H9 (cell line): Measurements from ENCODE around the gene DFFB. TPM values are rescaled to one million over a fixed set of nuclear protein-coding genes. Genes with fewer than 3 reads are reported as not detected.

Experiments used
- DNase-seq: peaks from one replicate; pipeline ENCODE4 v3.0.0-alpha.2; 2017
- H2AFZ ChIP-seq: one replicate; pipeline ENCODE4 v1.6.1; 2013; ENCODE audit warnings: mild to moderate bottlenecking, low read length, control low read depth, moderate library complexity
- H2AK5ac ChIP-seq: 2 replicates; pipeline ENCODE4 v1.6.1; 2013; ENCODE audit warnings: low read length, control low read depth, mixed read lengths; ENCODE audit not compliant: insufficient read length
- H2BK120ac ChIP-seq: one replicate; pipeline ENCODE4 v1.6.1; 2013; ENCODE audit warnings: low read depth, mild to moderate bottlenecking, low read length, control low read depth, inconsistent platforms; ENCODE audit not compliant: poor library complexity, severe bottlenecking
- H2BK12ac ChIP-seq: 2 replicates; pipeline ENCODE4 v1.6.1; 2013; ENCODE audit warnings: low read length, control low read depth, mixed read lengths, low read depth; ENCODE audit not compliant: insufficient read length
- H2BK15ac ChIP-seq: 2 replicates; pipeline ENCODE4 v1.6.1; 2013; ENCODE audit warnings: low read depth, low read length, control low read depth
- H2BK20ac ChIP-seq: one replicate; pipeline ENCODE4 v1.6.1; 2013; ENCODE audit warnings: low read depth, mild to moderate bottlenecking, low read length, control low read depth, inconsistent platforms; ENCODE audit not compliant: poor library complexity, severe bottlenecking
- H2BK5ac ChIP-seq: 2 replicates; pipeline ENCODE4 v1.6.1; 2013; ENCODE audit warnings: low read length, control low read depth, mixed read lengths; ENCODE audit not compliant: insufficient read length
- H3K14ac ChIP-seq: 2 replicates; pipeline ENCODE4 v1.6.1; 2013; ENCODE audit warnings: low read length, control low read depth; ENCODE audit not compliant: insufficient read depth
- H3K18ac ChIP-seq: 2 replicates; pipeline ENCODE4 v1.6.1; 2013; ENCODE audit warnings: low read depth, mild to moderate bottlenecking, mixed read lengths, low read length, control low read depth; ENCODE audit not compliant: insufficient read length
- H3K23ac ChIP-seq: 2 replicates; pipeline ENCODE4 v1.6.1; 2013; ENCODE audit warnings: low read length, control low read depth, mixed read lengths, low read depth; ENCODE audit not compliant: insufficient read length
- H3K23me2 ChIP-seq: 2 replicates; pipeline ENCODE4 v1.6.1; 2013; ENCODE audit warnings: low read depth, mild to moderate bottlenecking, mixed read lengths, low read length, control low read depth; ENCODE audit not compliant: insufficient read length, poor library complexity, severe bottlenecking
- H3K27ac ChIP-seq: 2 replicates; pipeline ENCODE4 v1.5.1; 2013; ENCODE audit warnings: low read length, control low read depth, mixed read lengths, low read depth; ENCODE audit not compliant: insufficient read length
- H3K27me3 ChIP-seq: 2 replicates; pipeline ENCODE4 v1.6.1; 2013; ENCODE audit warnings: low read length, control low read depth, inconsistent platforms; ENCODE audit not compliant: insufficient read depth
- H3K4ac ChIP-seq: 2 replicates; pipeline ENCODE4 v1.6.1; 2013; ENCODE audit warnings: low read depth, mild to moderate bottlenecking, control low read depth, inconsistent platforms, low read length, moderate library complexity
- H3K4me1 ChIP-seq: 2 replicates; pipeline ENCODE4 v1.6.1; 2013; ENCODE audit warnings: low read length, control low read depth, inconsistent platforms; ENCODE audit not compliant: insufficient read depth
- H3K4me2 ChIP-seq: 2 replicates; pipeline ENCODE4 v1.6.1; 2013; ENCODE audit warnings: low read length, control low read depth, mixed read lengths; ENCODE audit not compliant: insufficient read length, insufficient read depth
- H3K56ac ChIP-seq: 2 replicates; pipeline ENCODE4 v1.6.1; 2013; ENCODE audit warnings: low read depth, mild to moderate bottlenecking, mixed read lengths, low read length, control low read depth; ENCODE audit not compliant: insufficient read length
- H3K79me1 ChIP-seq: 2 replicates; pipeline ENCODE4 v1.6.1; 2013; ENCODE audit warnings: low read depth, mild to moderate bottlenecking, moderate library complexity, low read length, control low read depth, inconsistent platforms; ENCODE audit not compliant: insufficient read depth, poor library complexity, severe bottlenecking
- H3K79me2 ChIP-seq: 2 replicates; pipeline ENCODE4 v1.6.1; 2013; ENCODE audit warnings: low read length, control low read depth, inconsistent platforms; ENCODE audit not compliant: insufficient read depth
- H3K9ac ChIP-seq: 2 replicates; pipeline ENCODE4 v1.6.1; 2013; ENCODE audit warnings: low read length, control low read depth, mixed read lengths; ENCODE audit not compliant: insufficient read length; ENCODE audit errors: extremely low read depth
- H3K9me3 ChIP-seq: one replicate; pipeline ENCODE4 v1.6.1; 2013; ENCODE audit warnings: low read depth, low read length, inconsistent platforms; ENCODE audit not compliant: control insufficient read depth
- H3T11ph ChIP-seq: one replicate; pipeline ENCODE4 v1.6.1; 2013; ENCODE audit warnings: mild to moderate bottlenecking, low read length, control low read depth, inconsistent platforms
- H4K20me1 ChIP-seq: one replicate; pipeline ENCODE4 v1.6.1; 2013; ENCODE audit not compliant: control insufficient read depth, insufficient read length, insufficient read depth
- H4K5ac ChIP-seq: 2 replicates; pipeline ENCODE4 v1.6.1; 2013; ENCODE audit warnings: low read depth, mild to moderate bottlenecking, mixed read lengths, low read length, control low read depth; ENCODE audit not compliant: insufficient read length
- H4K8ac ChIP-seq: replicated peaks from 2 replicates; pipeline ENCODE4 v1.6.1; 2013; ENCODE audit warnings: low read length, control low read depth, mixed read lengths, low read depth; ENCODE audit not compliant: insufficient read length
- H4K91ac ChIP-seq: 2 replicates; pipeline ENCODE4 v1.6.1; 2013; ENCODE audit warnings: low read depth, mild to moderate bottlenecking, moderate library complexity, mixed read lengths, low read length, control low read depth; ENCODE audit not compliant: insufficient read length
- H3K27ac Mint-ChIP-seq, 3 experiments: 2 replicates in 2 of 3; 3 replicates in 1 of 3; pipeline ENCODE4 v1.8.0; 2020 to 2021; ENCODE audit warnings: mixed read lengths in 3 of 3, mild to moderate bottlenecking in 1 of 3, moderate library complexity in 1 of 3
- H3K27me3 Mint-ChIP-seq: 2 replicates; pipeline ENCODE4 v1.8.0; 2021; ENCODE audit warnings: low read depth, mild to moderate bottlenecking, moderate library complexity, mixed read lengths
- H3K36me3 Mint-ChIP-seq, 3 experiments: 2 replicates in 2 of 3; 3 replicates in 1 of 3; pipeline ENCODE4 v1.8.0; 2020 to 2021; ENCODE audit warnings: low read depth in 3 of 3, mixed read lengths in 3 of 3; ENCODE audit not compliant: insufficient read depth in 1 of 3
- H3K4me1 Mint-ChIP-seq, 2 experiments: 2 replicates each; pipeline ENCODE4 v1.8.0; 2020; ENCODE audit warnings: mixed read lengths in 2 of 2
- H3K4me3 Mint-ChIP-seq, 2 experiments: 2 replicates in 1 of 2; 3 replicates in 1 of 2; pipeline ENCODE4 v1.8.0; 2020 to 2021; ENCODE audit warnings: mild to moderate bottlenecking in 2 of 2, mixed read lengths in 2 of 2, moderate library complexity in 1 of 2
- H3K9me3 Mint-ChIP-seq, 2 experiments: 2 replicates in 1 of 2; 3 replicates in 1 of 2; pipeline ENCODE4 v1.8.0; 2020; ENCODE audit warnings: mild to moderate bottlenecking in 2 of 2, mixed read lengths in 2 of 2, moderate library complexity in 1 of 2
- WGBS: extraction: QIAGEN DNeasy Blood & Tissue Kit; methylation state at CpG from one replicate; pipeline ENCODE4 v1.1.7; 2013; ENCODE audit warnings: missing lambda C conversion rate, low lambda C conversion rate, mixed read lengths; ENCODE audit not compliant: insufficient read length; ENCODE audit errors: extremely low coverage; 5-methylcytosine and 5-hydroxymethylcytosine counted together
- total RNA-seq: library from RNA; stranded (reverse); gene quantifications from 2 replicates; pipeline ENCODE4 v1.2.1, GENCODE V29; 2021
- TF ChIP-seq, protein P1 (sequence below): fragments of 200-600 bp; sonication (generic); conservative IDR thresholded peaks from 3 replicates; pipeline ENCODE4 v1.8.0; 2021; ENCODE audit warnings: antibody characterized with exemption, mild to moderate bottlenecking

The DFFB gene
- total RNA-seq, 1 experiment from 2014 or later, result 9.7 TPM

DNA sequence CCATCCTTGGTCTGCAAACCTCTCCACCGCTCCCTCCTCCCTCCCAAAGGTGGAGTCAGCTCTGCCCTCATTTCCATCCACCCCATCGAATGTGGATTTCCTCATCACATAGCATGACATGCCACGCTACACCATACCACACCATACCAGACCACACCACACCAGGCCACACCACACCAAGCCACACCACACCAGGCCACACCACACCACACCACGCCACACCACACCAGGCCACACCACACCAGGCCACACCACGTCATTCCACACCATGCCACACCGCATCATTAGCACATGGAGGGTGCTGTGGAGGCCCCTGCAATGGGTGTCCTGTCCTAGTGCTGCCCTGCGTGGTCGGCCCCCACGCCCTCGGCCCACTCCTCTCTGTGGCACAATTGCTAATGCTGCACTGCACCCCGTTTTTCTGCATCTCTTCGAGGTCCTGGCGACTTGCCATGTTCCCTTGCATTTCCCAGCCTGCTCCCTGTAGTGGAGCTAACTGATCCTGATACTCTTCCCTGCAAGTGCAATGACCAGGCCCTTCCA, 11.3 kb downstream of the DFFB start:
- H3K56ac ChIP-seq, result no peak overlapping the region
- no peak overlapping the region for H3T11ph ChIP-seq
- Mint-ChIP-seq H3K9me3 (peaks cover 6 to 8% of the 10 kb centered on the region in 2 experiments; a peak in 4 of 5 replicates), H3K4me1 (peaks cover 2 to 6% of the 10 kb centered on the region in 2 experiments; a peak in 3 of 4 replicates), H3K27ac (peak overlapping the region in 1 of 3 experiments; percentile 34; a peak in 1 of 7 replicates), H3K27me3 (no peaks in the 10 kb centered on the region), H3K4me3 (no peak overlapping the region), H3K36me3 (peaks cover 9 to 17% (median 13%) of the 10 kb centered on the region in 3 experiments)
- H2BK120ac ChIP-seq, result no peak overlapping the region
- H4K20me1 ChIP-seq, result no peaks in the 10 kb centered on the region
- H3K23ac ChIP-seq, result no peak overlapping the region
- TF ChIP-seq, protein P1, sequence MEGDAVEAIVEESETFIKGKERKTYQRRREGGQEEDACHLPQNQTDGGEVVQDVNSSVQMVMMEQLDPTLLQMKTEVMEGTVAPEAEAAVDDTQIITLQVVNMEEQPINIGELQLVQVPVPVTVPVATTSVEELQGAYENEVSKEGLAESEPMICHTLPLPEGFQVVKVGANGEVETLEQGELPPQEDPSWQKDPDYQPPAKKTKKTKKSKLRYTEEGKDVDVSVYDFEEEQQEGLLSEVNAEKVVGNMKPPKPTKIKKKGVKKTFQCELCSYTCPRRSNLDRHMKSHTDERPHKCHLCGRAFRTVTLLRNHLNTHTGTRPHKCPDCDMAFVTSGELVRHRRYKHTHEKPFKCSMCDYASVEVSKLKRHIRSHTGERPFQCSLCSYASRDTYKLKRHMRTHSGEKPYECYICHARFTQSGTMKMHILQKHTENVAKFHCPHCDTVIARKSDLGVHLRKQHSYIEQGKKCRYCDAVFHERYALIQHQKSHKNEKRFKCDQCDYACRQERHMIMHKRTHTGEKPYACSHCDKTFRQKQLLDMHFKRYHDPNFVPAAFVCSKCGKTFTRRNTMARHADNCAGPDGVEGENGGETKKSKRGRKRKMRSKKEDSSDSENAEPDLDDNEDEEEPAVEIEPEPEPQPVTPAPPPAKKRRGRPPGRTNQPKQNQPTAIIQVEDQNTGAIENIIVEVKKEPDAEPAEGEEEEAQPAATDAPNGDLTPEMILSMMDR, result no peak
- H4K91ac ChIP-seq, result no peak overlapping the region
- H3K14ac ChIP-seq, result no peak overlapping the region
- no peak overlapping the region for H4K5ac ChIP-seq
- no peak overlapping the region for H3K27ac ChIP-seq
- H2BK5ac ChIP-seq, result no peak overlapping the region
- H3K9me3 ChIP-seq, result no peaks in the 10 kb centered on the region
- H4K8ac ChIP-seq, result no peak overlapping the region
- WGBS, result no CpG with 5 or more reads among the region's 13 CpGs
- H2BK12ac ChIP-seq, result no peak overlapping the region
- H3K4ac ChIP-seq, result no peak overlapping the region
- no peak overlapping the region for H2AK5ac ChIP-seq
- no peak overlapping the region for H3K9ac ChIP-seq
- H3K79me1 ChIP-seq, result no peaks in the 10 kb centered on the region
- H3K4me1 ChIP-seq, result no peaks in the 10 kb centered on the region
- H3K4me2 ChIP-seq, result no peak overlapping the region
- H2BK15ac ChIP-seq, result no peak overlapping the region
- no peak overlapping the region for H3K18ac ChIP-seq
- no peaks in the 10 kb centered on the region for H3K23me2 ChIP-seq
- H2BK20ac ChIP-seq, result no peak overlapping the region
- H3K79me2 ChIP-seq, result no peaks in the 10 kb centered on the region
- no peak overlapping the region for H2AFZ ChIP-seq
- DNase-seq, result no peak
- H3K27me3 ChIP-seq, result no peaks in the 10 kb centered on the region
